HG03442 (cell line): ENCODE results near the gene STK32B.
"Not testable (repeated sequence)": the region's sequence is repeated elsewhere in the genome, so short reads cannot be mapped to it uniquely, and the experiment has no call there.

Experiments used
- ATAC-seq: cut with Tn5 transposase; IDR thresholded peaks from one replicate; pipeline ENCODE4 v1.9.1; 2021; ENCODE audit warnings: mild to moderate bottlenecking, moderate library complexity; ENCODE audit not compliant: unreplicated experiment

STK32B gene

DNA sequence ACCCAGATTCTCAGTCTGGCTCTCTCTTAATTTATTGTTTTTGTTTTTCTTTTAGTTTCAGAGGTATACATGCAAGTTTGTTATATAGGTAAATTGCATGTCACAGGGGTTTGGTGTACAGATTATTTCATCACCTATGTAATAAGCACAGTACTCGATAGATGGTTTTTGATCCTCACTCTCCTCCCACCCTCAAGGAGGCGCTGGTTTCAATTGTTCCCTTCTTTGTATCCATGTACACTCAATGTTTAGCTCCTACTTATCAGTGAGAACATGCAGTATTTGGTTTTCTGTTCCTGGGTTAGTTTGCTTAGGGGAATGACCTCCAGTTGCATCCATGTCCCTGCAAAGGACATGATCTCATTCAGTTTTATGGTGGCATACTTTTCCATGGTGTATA lies 198.4 kb downstream of the STK32B start:
- ATAC-seq, result no peak

- not testable (repeated sequence) for ATAC-seq
Measured at GRCh38 chr4:5250536-5250935, 199.3 kb downstream of the STK32B start.

DNA sequence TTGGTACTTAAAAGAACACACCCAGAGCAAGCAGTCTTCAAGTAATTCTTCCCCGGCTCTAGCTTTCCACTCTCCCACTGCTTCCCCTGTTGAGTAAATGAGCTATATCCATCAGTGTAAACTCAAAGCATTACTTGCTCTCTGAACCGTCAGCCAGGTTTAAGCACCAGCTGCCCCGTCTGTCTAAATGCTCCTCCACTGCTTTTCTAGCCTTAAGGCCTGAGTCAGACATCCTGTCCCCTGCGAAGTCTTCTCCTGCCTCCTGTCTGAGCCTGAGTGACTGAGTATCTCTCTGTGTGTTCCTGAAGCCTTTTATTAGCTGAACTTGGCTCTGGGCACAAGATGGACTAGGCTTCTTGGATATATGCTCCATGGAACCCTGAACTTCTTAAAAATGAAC lies 205.1 kb downstream of the STK32B start:
- no peak for ATAC-seq

GRCh38 chr4:5257086-5257485 lies 205.8 kb downstream of the STK32B start:
- ATAC-seq, result no peak

DNA sequence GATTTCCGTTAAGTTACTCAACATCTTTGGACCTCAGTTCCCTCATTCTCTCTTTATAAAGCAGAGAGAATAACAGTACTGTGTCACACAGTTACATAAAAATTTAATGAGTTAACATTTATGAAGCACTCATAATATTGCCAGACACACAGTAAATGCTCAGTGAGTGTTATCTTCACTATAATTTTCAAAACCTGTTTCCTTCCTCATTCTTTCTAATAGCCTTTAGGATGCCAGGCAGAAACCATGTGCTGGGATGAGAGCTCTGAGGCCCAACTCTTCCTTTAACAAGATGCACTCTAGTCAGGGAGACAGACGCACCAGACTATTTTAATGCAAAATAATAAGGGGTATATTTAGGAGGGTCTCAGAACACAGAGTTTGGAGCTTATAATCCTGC lies 208.2 kb downstream of the STK32B start:
- no peak for ATAC-seq

DNA sequence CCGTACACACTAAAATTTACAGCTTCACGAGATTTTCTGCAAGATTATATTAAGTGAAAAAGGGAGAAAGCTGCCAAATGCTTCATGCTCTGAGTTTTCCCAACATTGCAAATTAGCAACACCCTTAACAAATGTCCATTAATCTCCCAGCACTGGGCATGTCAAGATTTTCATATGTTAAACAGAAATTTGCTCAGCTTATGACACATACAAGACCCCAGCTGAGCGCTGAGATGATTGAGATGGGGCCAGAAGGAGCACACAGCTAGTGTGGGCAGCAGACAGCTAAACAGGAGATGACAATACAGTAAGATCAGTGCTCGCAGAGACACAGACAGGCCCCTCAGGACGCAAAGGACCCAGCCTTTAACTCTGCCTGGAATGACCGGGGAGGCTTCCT lies 208.8 kb downstream of the STK32B start:
- no peak for ATAC-seq

- ATAC-seq, result no peak
Measured at GRCh38 chr4:5261866-5262265, 210.6 kb downstream of the STK32B start.

DNA sequence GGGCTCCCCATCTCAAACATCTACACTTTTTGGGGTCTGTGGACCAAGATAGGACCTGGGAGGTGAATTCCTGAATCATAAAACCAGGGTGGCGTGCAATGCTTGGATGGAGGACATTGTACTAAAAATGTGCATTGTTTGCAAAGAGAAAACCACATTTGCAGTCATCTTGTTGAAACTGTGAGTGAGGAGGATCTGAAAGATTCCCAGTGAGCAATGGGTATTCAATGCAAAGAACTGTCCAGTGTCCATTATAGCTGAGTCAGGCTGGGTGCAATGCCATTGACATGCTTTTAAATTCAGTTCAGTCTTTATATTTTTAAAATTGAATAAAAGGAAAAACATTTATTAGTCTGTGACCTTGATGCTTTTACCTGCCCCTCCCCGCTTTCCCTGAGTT lies 215.7 kb downstream of the STK32B start:
- no peak for ATAC-seq

DNA sequence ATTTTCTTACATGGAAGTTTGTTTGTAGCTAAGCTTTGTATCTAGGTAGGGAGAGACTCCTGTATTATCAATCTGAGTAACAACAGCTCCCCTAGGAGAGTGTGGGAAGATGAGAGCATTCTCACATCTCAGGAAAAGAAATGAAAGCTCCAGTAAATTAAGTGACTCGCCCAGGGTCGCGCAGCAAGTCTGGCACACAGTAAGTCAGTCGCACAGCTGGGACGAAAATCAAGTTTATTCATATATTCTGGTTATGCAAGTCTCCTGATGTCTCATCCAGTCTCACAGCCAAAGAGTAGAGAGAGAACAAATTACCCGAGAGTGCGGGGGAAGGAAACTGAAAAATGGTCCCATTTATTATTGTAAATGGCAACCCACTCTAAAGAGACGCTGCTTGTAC lies 216.1 kb downstream of the STK32B start:
- no peak for ATAC-seq

- ATAC-seq, result no peak
Measured at GRCh38 chr4:5276475-5277075, 225.3 kb downstream of the STK32B start.

- no peak for ATAC-seq
Measured at GRCh38 chr4:5277079-5277478, 225.8 kb downstream of the STK32B start.

- no peak for ATAC-seq
Measured at GRCh38 chr4:5278213-5278612, 226.9 kb downstream of the STK32B start.

DNA sequence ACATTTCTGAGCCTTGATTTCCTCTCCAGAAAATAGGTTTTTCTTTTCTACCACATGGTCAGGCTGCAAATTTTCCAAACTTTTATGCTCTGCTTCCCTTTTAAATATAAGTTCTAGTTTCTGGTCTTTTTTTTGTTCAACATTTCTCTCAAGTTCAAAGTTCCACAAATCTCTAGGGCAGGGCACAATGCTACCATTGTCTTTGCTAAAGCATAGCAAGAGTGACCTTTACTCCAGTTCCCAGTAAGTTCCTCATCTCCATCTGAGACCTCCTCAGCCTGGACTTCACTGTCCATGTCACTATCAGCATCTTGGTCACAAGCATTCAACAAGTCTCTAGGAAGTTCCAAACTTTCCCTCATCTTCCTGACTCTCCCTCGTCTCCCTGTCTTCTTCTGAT lies 228.8 kb downstream of the STK32B start:
- ATAC-seq, result not testable (repeated sequence)

GRCh38 chr4:5280828-5281227 lies 229.5 kb downstream of the STK32B start:
- no peak for ATAC-seq

DNA sequence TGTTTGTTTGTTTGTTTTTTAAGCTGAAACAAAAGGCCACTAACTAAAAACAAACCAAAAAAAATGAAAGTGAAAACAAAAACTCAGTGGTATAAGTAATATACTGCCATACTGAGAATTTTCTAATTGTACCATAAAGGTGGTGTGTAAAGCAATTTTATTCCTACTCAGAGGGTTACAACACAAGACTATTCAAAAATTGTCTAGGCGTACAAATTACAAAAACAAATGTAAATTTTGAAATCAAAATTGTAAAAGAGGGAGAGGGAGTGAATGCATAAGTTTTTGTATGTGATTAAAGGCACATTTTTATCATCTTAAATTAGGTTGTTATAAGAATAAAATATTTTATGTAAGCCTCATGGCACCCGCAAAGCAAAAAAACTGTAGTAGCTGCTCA lies 232.6 kb downstream of the STK32B start:
- no peak for ATAC-seq

DNA sequence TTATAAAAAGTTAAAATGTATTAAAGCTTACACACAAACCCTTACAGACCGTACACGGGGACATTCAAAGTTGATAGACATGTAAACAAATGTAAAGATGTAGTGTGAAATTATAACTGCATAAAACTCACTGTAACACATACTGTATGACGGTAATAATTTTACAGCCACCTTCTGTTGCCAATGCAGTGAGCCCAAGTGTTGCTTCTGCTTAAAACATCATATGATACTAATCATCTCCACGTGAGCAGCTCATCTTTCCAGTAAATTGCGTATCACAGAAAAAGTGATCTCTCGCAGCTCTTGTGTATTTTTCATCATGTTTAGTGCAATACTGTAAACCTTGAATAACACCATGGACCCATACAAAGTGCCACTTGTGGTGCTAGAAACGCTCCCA lies 233.2 kb downstream of the STK32B start:
- ATAC-seq, result no peak

GRCh38 chr4:5292101-5292500 lies 240.8 kb downstream of the STK32B start:
- ATAC-seq, result no peak

GRCh38 chr4:5298000-5298787 lies 246.9 kb downstream of the STK32B start:
- ATAC-seq, result not testable (repeated sequence)

DNA sequence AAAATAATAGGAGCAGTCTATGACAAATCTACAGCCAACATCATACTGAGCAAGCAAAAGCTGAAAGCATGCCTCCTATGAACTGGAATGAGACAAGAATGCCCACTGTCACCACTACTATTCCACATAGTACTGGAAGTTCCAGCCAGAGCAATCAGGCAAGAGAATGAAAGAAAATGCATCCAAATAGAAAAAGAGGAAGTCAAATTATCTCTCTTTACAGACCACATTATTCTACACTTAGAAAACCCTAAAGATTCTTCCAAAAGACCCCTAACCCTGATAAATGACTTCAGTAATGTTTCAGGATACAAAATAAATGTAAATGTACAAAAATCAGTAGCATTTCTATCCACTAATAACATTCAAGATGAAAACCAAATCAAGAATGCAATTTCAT lies 249.0 kb downstream of the STK32B start:
- no peak for ATAC-seq

- ATAC-seq, result no peak
Measured at GRCh38 chr4:5307928-5308327, 256.6 kb downstream of the STK32B start.

GRCh38 chr4:5322321-5322720 lies 271.0 kb downstream of the STK32B start:
- ATAC-seq, result no peak

- ATAC-seq, result no peak
Measured at GRCh38 chr4:5330339-5330989, 279.2 kb downstream of the STK32B start.
